Sigmoid colon (tissue), 4 donors: ENCODE measurements around the gene TOGARAM1.

Experiments used
- POLR2A ChIP-seq, 2 donors: fragments of 450-650 bp; IDR thresholded peaks; one replicate each; pipeline ENCODE4 v1.6.1; 2016; ENCODE audit warnings: antibody characterized with exemption in 2 of 2, mild to moderate bottlenecking in 2 of 2, moderate library complexity in 2 of 2
- POLR2AphosphoS5 ChIP-seq, 4 donors: sonication (generic); formaldehyde crosslinking; IDR thresholded peaks; one replicate each; pipeline ENCODE4 v1.6.1; 2017; ENCODE audit warnings: antibody characterized with exemption in 4 of 4
- TF ChIP-seq, protein P1 (sequence below), 4 experiments: fragments of 450-650 bp in 3 of 4; fragments of 200-600 bp in 1 of 4; IDR thresholded peaks; one replicate each; pipeline ENCODE4 v1.5.1; 2016 to 2019; ENCODE audit warnings: antibody characterized with exemption in 4 of 4, mild to moderate bottlenecking in 3 of 4, moderate library complexity in 2 of 4

DNA sequence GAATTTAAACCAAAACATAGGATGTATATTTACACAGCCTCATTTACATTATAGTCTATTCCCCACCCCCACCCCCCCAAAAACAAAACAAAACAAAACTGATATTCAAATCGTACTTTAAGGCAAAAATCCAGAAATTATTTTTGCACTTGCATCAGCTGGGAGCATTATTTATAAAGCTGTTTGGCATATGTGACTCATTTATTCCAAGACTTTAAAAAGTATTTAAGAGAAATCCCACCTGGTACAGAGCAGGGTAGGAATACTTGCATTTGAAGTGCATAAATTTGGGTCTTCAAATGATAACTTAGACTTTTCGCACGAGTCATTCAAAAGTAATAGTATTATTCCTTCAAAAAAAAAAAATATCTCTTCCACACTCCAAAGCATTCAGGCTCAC lies 1.3 kb upstream of the TOGARAM1 start:
- TF ChIP-seq, protein P1, sequence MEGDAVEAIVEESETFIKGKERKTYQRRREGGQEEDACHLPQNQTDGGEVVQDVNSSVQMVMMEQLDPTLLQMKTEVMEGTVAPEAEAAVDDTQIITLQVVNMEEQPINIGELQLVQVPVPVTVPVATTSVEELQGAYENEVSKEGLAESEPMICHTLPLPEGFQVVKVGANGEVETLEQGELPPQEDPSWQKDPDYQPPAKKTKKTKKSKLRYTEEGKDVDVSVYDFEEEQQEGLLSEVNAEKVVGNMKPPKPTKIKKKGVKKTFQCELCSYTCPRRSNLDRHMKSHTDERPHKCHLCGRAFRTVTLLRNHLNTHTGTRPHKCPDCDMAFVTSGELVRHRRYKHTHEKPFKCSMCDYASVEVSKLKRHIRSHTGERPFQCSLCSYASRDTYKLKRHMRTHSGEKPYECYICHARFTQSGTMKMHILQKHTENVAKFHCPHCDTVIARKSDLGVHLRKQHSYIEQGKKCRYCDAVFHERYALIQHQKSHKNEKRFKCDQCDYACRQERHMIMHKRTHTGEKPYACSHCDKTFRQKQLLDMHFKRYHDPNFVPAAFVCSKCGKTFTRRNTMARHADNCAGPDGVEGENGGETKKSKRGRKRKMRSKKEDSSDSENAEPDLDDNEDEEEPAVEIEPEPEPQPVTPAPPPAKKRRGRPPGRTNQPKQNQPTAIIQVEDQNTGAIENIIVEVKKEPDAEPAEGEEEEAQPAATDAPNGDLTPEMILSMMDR (IDR thresholded peaks at IDR 0.05): no peak
- TF ChIP-seq POLR2A (IDR thresholded peaks at IDR 0.05) (no peak), POLR2AphosphoS5 (IDR thresholded peaks at IDR 0.05) (no peak)
